ENCODE results near the gene SLC20A1.
"Not testable (repeated sequence)": the region's sequence is repeated elsewhere in the genome, so short reads cannot be mapped to it uniquely, and the experiment has no call there.

SLC20A1 gene

DNA sequence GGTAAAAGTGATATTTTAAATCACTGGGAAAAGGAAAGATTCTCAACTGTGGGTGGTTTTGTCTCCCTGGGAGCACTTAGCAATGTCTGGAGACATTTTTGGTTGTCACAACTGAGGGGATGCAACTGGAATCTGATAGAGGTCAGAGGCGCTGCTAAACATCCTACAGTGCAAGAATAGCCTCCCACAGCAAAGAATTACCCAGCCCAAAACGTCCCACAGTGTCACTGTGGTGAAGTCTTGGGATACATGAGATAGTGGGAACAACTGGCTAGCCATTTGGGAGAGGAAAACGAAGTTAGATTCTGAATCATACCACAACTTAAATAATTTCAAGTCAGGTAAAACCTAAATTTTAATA, 38.7 kb downstream of the SLC20A1 start:
- no peak for DNase-seq

DNA sequence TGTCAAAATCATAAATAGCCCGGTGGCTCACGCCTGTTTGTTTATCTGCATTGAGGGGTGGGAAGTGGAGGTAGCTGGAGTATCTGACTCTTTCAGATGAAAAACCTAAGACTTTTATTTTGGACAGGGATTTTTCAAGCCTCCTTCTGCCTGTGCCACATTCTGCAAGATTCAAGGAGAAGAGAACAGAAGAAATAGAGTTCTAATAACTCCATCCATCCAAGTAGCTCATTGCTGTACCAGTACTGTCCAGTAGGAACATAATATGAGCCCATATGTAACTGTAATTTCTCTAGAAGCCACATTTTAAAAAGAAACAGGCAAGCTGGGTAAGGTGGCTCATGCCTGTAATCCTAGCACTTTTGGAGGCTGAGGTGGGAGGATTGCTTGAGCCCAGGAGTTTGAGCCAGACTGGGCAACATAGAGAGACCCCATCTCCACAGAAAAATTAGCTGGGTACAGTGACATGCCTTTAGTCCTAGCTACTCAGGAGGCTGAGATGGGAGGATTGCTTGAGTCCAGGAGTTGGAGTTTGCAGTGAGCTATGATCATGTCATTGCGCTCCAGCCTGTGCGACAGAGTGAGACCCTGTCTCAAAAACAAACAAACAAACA, 39.6 kb downstream of the SLC20A1 start:
- no peak for DNase-seq

DNA sequence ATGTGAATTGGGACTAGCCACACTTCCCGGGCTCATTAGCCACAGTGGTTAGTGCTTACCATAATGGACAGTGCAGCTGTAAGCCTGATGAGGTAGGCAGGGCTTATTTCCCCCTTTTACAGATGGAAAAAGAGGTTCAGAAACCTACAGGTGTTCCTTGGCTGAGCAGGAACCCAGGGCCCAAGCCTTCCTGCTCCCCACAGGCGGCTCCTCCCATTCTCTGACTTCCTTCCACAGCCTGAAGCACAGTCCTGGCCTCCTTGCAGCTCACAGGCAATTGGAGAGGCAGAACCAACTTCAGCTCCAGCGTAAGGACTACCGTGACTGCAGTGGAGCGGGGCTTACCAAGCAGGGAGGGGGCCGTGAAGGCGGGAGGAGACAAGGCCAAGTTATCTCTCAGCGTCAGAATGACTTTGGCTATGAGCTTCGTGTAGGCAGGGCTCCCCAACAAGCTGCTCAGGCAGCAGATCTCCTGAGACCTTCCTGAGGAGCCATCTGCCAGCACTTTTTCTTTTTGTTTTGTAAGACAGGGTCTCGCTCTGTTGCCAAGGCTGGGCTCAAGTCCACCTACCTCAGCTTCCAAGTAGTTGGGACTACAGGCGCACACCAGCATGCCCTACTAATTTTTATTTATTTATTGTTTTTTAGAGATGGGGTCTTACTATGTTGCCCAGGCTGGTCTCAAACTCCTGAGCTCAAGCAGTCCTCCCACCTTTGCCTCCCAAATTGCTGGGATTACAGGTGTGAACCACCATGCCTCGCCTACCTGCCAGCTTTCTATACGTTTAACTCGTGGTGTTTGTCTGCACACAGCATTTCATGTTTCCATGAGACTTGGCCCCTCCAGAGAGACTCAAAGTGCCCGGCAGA, 40.8 kb downstream of the SLC20A1 start:
- no peak for DNase-seq

DNA sequence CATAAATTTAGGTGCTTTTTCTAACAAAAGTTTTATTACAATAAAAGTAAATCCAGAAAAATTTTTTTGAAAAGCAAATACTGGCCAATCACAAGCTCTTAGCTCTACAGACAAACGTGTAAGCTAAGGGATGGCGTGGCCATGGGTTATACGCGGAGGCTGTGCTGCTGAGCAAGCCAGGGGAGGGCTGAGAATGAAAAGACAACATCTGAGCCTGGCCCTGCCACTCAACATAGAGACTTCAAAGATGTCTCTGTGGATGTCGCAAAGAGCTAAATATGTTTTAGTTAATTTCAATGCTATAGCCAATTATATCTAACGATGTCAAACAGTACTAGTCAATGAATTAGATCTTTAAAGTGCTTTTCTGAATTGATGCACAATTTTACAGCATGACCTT, 41.8 kb downstream of the SLC20A1 start:
- no peak for DNase-seq

DNA sequence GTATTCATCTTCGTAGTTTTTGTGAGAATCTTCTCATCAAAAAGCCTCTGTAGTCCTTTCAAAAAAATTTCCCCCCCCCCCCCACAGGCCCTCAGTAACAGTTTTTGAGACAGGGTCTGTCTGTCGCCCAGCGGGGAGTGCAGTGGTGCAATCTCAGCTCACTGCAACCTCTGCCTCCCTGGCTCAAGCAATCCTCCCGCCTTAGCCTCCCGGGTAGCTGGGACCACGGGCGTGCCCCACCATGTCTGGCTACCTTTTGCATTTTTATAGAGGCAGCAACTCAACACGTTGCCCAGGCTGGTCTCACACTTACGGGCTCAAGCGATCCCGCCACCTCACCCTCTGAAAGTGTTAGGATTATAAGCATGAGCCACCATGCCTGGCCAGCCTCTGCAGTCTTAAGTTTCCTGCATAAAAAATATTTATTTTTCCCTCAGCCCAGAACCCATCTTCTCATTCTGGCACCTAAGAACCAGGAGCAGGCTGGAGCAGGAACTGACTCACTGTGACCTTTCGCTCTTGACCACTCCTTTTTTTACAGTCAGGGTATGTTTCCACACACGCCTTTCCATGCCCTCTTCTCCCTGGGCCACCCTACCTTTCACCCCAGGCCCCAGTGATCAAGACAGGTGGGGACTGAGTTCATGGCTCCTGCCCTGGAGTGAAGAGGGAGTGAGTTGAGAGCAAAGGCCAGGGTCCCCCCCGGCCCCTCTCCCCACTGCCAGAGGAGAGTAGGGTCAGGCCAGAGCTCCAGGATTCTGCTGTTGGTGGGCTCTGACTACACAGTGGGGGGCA, 42.5 kb downstream of the SLC20A1 start:
- DNase-seq = no peak

DNA sequence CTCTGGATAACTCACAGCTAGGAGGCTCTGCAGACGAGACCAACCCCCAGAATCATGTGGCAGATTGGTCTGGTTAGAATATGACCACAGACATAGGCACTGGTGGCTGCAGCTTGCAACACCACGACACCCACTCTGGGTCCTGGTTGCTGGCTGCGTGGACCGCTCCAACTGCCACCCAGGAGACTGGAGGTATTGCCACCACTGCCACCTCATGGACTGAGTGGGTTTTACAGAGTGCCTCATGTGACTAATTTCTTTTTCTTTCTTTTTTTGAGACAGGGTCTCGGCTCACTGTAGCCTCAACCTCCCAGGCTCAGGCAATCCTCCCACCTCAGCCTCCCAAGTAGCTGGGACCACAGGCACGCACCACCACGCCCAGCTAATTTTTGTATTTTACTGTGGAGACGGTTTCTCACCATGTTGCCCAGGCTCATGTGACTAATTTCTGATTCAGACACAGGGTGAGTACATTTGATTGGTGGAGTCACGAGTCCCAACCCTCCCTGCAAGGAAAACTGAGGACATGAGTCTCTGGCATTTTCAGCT, 45.2 kb downstream of the SLC20A1 start:
- no peak for DNase-seq

DNA sequence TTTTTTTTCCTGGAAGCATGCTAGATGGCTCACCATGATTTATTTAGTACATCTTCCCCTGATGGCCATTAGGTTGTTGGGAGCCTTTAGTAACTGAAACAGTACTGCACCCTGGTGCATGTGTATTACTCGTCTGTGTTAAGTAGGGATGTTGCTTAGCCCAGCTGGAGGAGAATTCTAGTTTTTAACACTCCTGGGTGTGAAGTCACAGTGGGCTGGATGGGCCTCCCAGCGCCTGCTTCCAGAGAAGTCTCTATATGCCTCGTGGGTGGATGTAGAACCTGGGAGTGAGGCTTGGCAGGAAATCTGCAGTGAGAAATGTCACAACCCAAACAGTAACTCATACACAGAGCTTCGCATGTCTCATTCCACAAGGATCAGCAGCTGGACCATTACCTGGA, 46.1 kb downstream of the SLC20A1 start:
- DNase-seq = no peak

DNA sequence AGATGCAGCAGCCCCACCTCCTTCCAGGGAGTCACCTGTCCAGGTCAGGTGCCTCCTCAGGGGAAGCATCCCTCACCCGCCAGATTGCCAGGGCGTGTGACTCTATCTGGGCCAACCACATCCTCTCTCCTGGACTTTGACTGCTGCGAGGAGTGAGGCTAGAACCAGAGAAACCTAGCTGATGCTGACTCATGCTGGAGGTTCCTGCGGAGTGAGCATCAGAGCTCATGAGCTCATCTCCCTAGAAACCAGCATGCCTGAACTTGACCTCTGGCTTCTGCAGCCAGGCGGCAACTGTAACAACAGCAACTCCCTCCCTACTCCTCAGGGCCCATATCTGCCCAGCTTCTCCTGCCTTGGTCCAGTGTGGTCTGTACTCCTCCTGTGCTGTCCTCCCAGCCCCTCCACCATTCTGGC, 46.8 kb downstream of the SLC20A1 start:
- no peak for DNase-seq

DNA sequence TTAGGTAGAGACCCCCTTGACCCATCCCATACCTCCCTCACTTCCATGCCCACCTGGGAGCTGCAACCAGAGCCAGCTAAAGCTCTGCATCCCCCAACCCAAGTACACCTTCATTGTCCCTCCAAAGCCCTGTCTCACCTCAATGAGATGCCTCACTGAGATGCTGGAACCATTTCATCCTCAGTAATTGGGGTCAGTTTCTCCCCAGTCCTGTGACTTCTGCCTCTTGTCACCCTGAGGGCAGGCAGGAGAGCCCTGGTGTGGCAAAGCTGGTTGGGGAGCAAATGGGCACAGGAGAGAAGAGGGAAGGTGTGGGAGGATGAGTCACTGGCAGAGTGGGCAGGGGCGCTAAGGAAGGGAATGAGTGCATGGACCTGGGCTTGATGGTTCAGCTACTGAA, 47.2 kb downstream of the SLC20A1 start:
- DNase-seq = no peak

DNA sequence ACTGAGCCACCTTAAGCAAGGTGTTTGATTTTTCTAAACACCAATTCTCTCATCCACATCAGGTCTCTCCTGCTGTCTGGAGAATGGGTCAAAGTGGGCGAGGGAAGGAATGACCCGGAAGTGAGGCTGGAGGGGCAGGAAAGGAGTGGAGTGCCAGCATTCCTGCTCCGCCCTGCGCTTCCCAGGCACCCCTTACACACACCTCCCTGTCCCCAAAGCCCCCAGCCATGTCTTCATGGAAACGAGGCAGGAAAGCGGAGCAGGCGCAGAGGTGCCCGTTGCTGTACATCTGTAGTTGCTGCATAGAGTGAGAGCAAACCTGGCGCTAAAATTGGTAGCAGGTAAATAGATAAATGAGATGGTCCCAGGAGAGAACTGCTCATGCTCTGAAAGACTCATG, 47.9 kb downstream of the SLC20A1 start:
- DNase-seq = no peak

DNA sequence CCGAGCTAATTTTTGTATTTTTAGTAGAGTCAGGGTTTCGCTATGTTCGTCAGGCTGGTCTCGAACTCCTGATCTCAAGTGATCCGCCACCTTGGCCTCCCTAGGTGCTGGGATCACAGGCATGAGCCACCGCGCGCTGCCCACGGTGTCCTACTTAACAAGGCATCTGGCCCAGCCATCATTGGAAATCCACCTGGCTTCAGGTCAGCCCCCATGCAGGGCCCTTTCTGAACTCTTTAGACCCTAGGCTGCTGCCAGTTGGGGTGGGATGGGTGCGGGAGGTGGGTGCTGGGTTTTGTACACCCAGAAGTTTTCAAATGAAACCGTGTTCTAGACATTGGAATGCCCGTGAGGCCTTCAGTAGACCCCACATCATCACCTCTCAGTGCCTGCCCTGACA, 48.4 kb downstream of the SLC20A1 start:
- DNase-seq = no peak

DNA sequence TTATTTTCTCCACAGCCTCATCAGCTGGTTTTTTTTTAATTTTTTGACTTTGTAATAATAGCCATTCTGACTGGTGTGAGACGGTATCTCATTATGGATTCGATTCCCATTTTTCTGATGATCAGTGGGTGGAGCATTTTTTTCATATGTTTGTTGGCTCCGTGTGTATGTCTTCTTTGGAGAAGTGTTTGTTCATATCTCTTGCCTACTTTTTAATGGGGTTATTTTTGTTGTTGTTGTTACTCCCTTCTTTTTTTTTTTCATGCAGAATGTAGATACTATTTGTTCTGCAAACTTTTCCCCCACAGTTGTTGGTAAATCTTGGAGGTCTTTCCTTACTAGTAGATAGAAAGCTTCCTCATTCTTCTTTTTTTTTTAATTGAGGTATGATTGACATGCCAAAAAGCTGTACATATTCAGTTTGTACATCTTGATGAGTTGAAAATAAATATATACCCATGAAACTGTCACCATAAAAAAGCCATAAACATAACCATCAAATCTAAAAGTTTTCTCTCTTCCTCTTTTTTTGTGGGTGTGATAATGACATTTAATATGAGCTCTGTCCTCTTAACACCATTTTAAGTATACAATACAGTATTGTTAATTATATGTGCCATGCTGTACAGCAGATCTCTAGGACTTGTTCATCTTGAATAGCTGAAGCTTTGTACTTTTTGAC, 53.2 kb downstream of the SLC20A1 start:
- no peak for DNase-seq

DNA sequence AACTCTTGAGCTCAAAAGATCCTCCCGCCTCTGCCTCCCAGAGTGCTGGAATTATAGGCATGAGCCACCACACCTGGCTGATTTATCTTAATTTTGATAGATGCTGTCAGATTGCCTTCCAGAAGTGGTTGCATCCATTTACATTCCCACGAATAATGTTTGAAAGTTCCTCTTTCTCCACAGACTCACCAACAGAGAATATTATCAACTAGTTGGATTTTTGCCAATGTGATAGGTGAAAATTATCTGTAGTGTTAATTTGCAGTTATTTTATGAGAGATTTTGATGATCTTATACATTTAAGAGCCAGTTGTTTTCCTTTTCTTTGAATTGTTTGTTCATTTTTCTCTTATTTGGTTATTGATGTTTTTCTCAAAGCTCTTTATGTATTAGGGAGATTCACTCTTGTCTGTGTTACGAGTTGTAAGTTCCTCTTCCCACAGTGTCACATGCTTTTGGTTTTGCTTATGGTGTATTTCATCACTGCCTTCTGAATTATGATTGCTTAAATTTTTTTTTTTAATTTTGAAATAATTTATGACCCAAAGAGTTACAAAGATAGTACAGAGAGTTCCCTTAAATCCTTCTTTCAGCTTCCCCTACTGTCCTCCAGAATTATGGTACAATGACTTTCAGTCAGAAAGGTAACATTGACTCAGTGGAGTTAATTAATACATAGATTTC, 54.4 kb downstream of the SLC20A1 start:
- no peak for DNase-seq

DNA sequence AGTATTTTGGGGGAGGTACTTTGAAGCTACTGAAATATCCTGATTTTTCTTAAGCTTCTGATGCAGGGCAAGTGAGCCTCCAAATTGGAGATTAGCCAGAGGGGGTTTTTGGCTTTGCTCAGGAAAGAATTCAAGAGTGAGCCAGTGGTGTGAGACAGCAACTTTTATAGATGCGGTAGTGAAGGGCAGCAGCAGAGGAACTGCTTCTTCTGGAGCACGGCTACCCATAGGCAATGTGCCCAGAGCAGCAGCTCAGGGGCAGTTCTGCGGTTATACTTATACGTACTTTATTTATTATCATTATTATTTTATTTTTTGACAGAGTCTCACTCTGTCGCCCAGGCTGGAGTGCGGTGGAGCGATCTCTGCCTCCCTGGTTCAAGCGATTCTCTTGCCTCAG, 55.3 kb downstream of the SLC20A1 start:
- no peak for DNase-seq

DNA sequence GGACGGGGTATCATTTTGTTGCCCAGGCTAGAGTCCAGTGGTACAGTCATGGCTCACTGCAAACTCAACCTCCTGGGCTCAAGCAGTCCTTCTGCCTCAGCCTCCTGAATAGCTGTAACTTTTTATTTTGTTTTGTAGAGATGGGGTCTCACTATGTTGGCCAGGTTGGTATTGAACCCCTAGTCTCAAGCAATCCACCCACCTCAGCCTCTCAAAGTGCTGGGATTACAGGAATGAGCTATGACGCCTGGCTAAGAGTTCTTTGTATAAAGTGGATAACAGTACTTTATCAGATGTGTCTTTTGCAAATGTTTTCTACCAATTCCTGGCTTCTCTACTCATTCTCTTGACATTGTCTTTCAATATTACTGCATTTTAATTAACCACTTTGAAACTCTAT, 57.9 kb downstream of the SLC20A1 start:
- no peak for DNase-seq

DNA sequence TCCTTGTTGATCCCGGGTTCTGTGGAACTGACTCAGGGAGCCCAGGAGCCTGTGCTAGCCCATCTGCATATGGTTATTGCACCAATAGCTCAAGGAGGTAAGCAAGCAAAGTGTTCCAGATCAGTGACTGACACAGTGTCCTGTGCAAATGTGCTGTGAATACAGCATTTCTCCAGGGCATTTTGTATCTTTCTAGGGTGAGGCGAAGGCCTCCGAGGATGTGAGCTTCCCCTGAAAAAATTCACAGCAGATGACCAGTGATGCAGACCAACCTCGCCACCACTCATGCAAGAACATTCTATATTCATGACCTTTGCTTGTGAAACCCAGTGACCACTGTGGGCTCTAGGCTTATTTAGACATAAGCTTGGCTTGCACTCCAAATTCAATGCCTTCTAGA, 59.8 kb downstream of the SLC20A1 start:
- no peak for DNase-seq

DNA sequence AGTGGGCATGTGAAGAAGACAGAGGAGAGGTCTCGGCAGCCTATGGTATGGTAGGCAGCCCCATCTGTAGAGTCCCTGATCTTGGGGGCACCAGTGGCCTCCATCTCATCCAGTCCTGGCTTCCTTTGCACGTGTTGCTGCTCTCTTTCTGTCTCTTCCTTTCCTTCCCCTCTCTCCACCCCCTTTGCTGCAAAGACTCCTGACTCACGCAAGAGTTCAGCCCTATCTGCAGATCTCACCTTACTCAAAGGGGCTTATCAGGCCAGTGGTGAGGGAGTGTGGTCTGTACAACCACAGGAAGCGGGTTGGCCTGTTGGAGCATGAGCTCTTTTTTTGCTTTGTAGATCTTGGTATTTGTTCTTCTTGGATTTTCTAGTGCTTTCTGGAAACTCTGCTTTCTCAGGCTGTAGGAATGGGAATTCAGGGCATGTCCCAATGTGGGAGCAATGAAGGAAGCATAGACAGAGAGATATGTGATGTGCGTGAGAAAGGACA, 60.5 kb downstream of the SLC20A1 start:
- DNase-seq = no peak

DNA sequence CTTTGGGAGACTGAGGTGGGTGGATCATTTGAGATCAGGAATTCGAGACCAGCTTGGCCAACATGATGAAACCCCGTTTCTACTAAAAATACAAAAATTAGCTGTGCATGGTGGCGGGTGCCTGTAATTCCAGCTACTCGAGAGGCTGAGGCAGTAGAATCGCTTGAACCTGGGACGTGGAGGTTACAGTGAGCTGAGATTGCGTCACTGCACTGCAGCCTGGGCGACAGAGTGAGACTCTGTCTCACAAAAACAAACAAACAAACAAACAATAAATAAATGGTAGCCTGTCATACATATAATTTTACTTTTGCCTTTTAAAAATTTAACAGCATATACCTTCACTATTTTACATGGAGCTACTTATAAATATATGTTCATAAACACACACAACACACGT, 61.2 kb downstream of the SLC20A1 start:
- DNase-seq = not testable (repeated sequence)

DNA sequence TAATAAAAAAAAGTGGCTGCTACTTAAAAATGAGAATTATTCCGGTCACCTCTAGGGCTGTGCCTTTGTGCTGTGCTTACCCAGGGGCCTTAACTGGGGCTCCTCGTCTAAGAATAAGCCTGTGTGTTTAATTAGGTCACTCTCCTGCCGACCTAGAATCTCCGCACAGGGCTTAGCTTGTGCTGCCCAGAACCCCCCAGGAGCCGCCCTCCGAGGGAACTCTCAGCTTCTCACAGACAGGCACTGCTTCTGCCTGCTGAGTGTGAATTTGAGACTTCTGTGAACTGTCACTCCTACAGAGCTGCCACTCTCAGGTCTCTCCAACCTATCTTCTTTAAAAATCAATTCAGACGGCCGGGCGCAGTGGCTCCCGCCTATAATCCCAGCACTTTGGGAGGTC, 63.2 kb downstream of the SLC20A1 start:
- no peak for DNase-seq

DNA sequence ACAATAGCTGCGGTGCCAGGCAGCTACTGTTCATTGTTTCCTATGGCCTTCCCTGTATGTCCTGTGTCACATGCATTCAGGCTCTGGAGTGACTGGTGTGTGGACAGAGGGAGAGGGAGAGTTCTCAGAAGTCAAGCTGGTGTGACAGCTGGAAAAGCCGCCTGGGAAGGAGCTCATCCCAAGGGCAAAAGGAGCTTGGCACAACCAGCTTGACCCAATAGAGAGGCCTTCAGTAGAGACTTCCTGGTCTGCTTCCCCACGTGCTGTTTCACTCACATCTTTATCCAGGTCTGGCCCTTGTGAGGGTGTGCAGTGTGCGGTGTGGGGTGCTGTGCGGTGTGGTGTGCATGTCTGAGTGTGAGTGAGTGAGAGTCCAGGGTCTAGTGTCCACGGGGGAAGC, 64.0 kb downstream of the SLC20A1 start:
- DNase-seq = no peak

DNA sequence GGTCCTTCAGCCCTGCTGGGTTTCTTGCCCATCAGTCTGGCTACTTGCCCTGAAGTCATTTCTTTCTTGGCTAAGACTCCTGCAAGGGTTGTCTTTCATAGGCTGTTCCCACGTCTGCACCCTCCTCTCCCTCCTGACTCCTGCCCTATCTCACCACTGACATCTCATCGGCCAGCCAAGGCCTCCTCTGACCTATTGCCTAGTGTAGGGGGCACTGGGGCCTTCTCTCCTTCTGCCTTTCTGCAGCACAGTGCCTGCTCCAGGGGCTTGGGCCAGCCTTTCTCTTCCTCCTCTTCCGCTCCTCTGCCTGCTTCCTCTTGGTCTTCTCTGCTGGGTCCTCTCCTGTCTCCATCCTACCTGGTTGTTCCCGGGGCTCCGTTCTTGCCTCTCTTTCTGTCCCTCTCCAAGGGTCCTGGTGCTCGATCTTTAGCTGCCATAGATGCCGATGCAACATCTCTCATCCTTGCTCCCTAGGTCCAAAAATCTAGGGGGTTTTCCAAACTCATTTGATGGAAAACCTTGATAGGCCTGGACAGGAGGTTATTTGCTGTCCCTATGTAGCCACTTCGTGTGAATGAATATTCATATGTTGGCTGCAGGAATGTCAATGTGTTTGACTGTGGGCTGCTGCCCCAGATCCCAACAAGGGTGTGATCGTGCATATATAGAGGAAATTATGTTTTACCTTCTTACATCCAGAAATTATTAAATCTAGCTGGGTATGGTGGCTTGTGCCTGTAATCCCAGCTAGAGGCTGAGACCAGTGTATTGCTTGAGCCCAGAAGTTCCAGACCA, 65.4 kb downstream of the SLC20A1 start:
- DNase-seq = no peak
